Psoas muscle (tissue), 8 donors: ENCODE measurements around the gene DOCK11. TPM values are rescaled to one million over a fixed set of nuclear protein-coding genes. Genes with fewer than 3 reads are reported as not detected.

Source experiments
- ATAC-seq, 4 donors: fragments of 200-7000 bp; cut with Tn5 transposase; one replicate each; pipeline ENCODE4 v1.9.1; 2020; ENCODE audit warnings: moderate library complexity in 3 of 4, mild to moderate bottlenecking in 2 of 4
- DNase-seq, 2 donors: peaks; one replicate each; pipeline ENCODE4 v3.0.0-alpha.2; 2020
- H3K27ac ChIP-seq: fragments of 200-600 bp; one replicate; pipeline ENCODE4 v1.8.0; 2022
- H3K27me3 ChIP-seq, 3 donors: fragments of 200-600 bp in 1 of 3; one replicate each; pipeline versions ENCODE4 v1.6.1 to v1.8.0; 2013 to 2022; ENCODE audit warnings: low read length in 2 of 3, mild to moderate bottlenecking in 2 of 3, moderate library complexity in 1 of 3; ENCODE audit not compliant: insufficient read depth in 3 of 3
- H3K36me3 ChIP-seq, 2 donors: fragments of 200-600 bp in 1 of 2; one replicate each; pipeline versions ENCODE4 v1.6.1 to v1.8.0; 2013 to 2022; ENCODE audit warnings: low read depth in 1 of 2, mild to moderate bottlenecking in 1 of 2, moderate library complexity in 1 of 2; ENCODE audit not compliant: insufficient read depth in 1 of 2
- H3K4me1 ChIP-seq: fragments of 200-600 bp; one replicate; pipeline ENCODE4 v1.8.0; 2022
- H3K4me3 ChIP-seq: fragments of 200-600 bp; one replicate; pipeline ENCODE4 v1.8.0; 2022; ENCODE audit warnings: mild to moderate bottlenecking
- H3K9me3 ChIP-seq: fragments of 200-600 bp; one replicate; pipeline ENCODE4 v1.8.0; 2022
- CTCF ChIP-seq: fragments of 200-600 bp; IDR thresholded peaks from one replicate; pipeline ENCODE4 v1.8.0; 2022; ENCODE audit warnings: antibody characterized with exemption
- WGBS, 3 donors: extraction: QIAGEN DNeasy Blood & Tissue Kit; methylation state at CpG; one replicate each; pipeline versions ENCODE4 v1.1.6 to v1.1.7; 2013; 5-methylcytosine and 5-hydroxymethylcytosine counted together
- intact Hi-C, 2 donors: fragments of 100-400 bp; cut with DNase I; formaldehyde crosslinking; loops; one replicate each; pipeline versions ENCODE4 v1.11.0 to v1.14.2; 2022
- polyA plus RNA-seq, 3 donors: library from polyadenylated mRNA; stranded (reverse); fragments of 200-250 nt; gene quantifications; one replicate each; pipeline ENCODE4 v1.2.3, GENCODE V29; 2013
- total RNA-seq, 4 donors: library from RNA; stranded (reverse); fragmentation: NEBNext Ultra II Directional in 2 of 4; extraction: Animal tissue kit (Norgen Biotek cat#: 25700) in 2 of 4; gene quantifications; one replicate each; pipeline versions ENCODE4 v1.2.1 to v1.2.4, GENCODE V29; 2021 to 2023
- donor health status: healthy with polysubstance abuse.
- donor health status: DM: no; HTN: no; CAD: no; lungs with moderate emphysema.
- donor health status: Bipolar disorder and iron deficiency.
- donor health status: healthy.
- donor health status: DM: yes; HTN: yes; CAD: no.
- donor health status: DM: no; HTN: no; CAD: no.
- donor health status: DM: no; HTN: no; CAD: no.
- donor health status: DM: yes; HTN: yes; CAD: no.

DOCK11 gene
- total and polyA plus RNA-seq, 7 donors, result 1.6 to 4.4 (median 1.9) TPM

GRCh38 chrX:118665204-118665603 is 169.6 kb downstream of the DOCK11 start:
- ATAC-seq (no peak), DNase-seq (no peak)
- H3K27ac ChIP-seq, result no peak overlapping the region
- no peak for TF ChIP-seq CTCF
- no peaks in the 10 kb centered on the region for H3K4me1 ChIP-seq
- no peaks in the 10 kb centered on the region for H3K36me3 ChIP-seq
- intact Hi-C loops, result no loop called here
- H3K4me3 ChIP-seq, result no peak overlapping the region
- no peaks in the 10 kb centered on the region for H3K27me3 ChIP-seq
- H3K9me3 ChIP-seq, result no peaks in the 10 kb centered on the region

- Histone ChIP-seq H3K9me3 (no peaks in the 10 kb centered on the region), H3K27me3 (no peaks in the 10 kb centered on the region), H3K4me3 (no peak overlapping the region), H3K36me3 (no peaks in the 10 kb centered on the region), H3K27ac (no peak overlapping the region), H3K4me1 (no peaks in the 10 kb centered on the region)
- DNase-seq (no peak), ATAC-seq (no peak)
- no peak for TF ChIP-seq CTCF
- intact Hi-C loops, result no loop called here
- WGBS, 3 donors, result 81 to 100% (median 93%) methylated on average over 3 of the region's 3 CpGs
Observed at GRCh38 chrX:118666521-118666920, 170.9 kb downstream of the DOCK11 start.

GRCh38 chrX:118669435-118669834 is 173.8 kb downstream of the DOCK11 start:
- TF ChIP-seq CTCF, result no peak
- Histone ChIP-seq H3K4me1 (no peaks in the 10 kb centered on the region), H3K27ac (no peak overlapping the region), H3K36me3 (no peaks in the 10 kb centered on the region), H3K27me3 (no peaks in the 10 kb centered on the region), H3K4me3 (no peak overlapping the region), H3K9me3 (no peaks in the 10 kb centered on the region)
- 73 to 98% (median 94%) methylated on average over 4 of the region's 4 CpGs for WGBS, 3 donors
- DNase-seq (no peak), ATAC-seq (no peak)
- intact Hi-C loops, result no loop called here

GRCh38 chrX:118675326-118675965 is 179.8 kb downstream of the DOCK11 start:
- intact Hi-C loops, result no loop called here
- H3K36me3 ChIP-seq, result no peaks in the 10 kb centered on the region
- no peak for TF ChIP-seq CTCF
- DNase-seq (no peak), ATAC-seq (no peak)
- H3K27me3 ChIP-seq, result no peaks in the 10 kb centered on the region
- H3K4me3 ChIP-seq, result no peak overlapping the region
- 88 to 100% (median 90%) methylated on average over 4 of the region's 4 CpGs for WGBS, 3 donors
- H3K27ac ChIP-seq, result no peak overlapping the region
- H3K9me3 ChIP-seq, result no peaks in the 10 kb centered on the region
- H3K4me1 ChIP-seq, result no peaks in the 10 kb centered on the region

GRCh38 chrX:118675966-118676349 is 180.3 kb downstream of the DOCK11 start:
- ATAC-seq (no peak), DNase-seq (no peak)
- no peak for TF ChIP-seq CTCF
- Histone ChIP-seq H3K4me1 (no peaks in the 10 kb centered on the region), H3K36me3 (no peaks in the 10 kb centered on the region), H3K9me3 (no peaks in the 10 kb centered on the region), H3K27ac (no peak overlapping the region), H3K27me3 (no peaks in the 10 kb centered on the region), H3K4me3 (no peak overlapping the region)
- intact Hi-C loops, result no loop called here
